AG04449 (cell line): ENCODE measurements around the gene RUVBL2.

ENCODE experiments used
- CTCF ChIA-PET: fragments of 350-600 bp; formaldehyde crosslinking; extraction: SDS; loops from one replicate; lab custom pipeline; 2021; ENCODE audit warnings: antibody characterized with exemption; lab: Yijun Ruan, JAX
- POLR2A ChIA-PET: fragments of 400-600, 350-600 bp; formaldehyde crosslinking; extraction: SDS; loops from one replicate; lab custom pipeline; 2020; ENCODE audit warnings: antibody characterized with exemption, inconsistent platforms; lab: Yijun Ruan, JAX
- DNase-seq: peaks from one replicate; pipeline ENCODE4 v3.0.0-alpha.2; 2010; ENCODE audit warnings: low read depth, low spot score
- H3K4me3 ChIP-seq: 2 replicates; pipeline ENCODE4 v1.5.1; 2011; ENCODE audit warnings: low read depth, mild to moderate bottlenecking, control low read depth, low read length
- CTCF ChIP-seq: IDR thresholded peaks from one replicate; pipeline ENCODE4 v1.5.1; 2011; ENCODE audit warnings: mild to moderate bottlenecking, moderate library complexity, low read length, control low read depth, inconsistent platforms; ENCODE audit not compliant: insufficient read depth; ENCODE audit errors: missing control alignments

Gene RUVBL2

GRCh38 chr19:48950159-48950558, 43.5 kb upstream of the RUVBL2 start:
- no peak for TF ChIP-seq CTCF
- no peak for DNase-seq
- ChIA-PET CTCF (interaction anchor here (1.2 kb wide), 1 partner anchor 20 kb away, joined by 3 read pairs; no protein-coding TSS in a partner anchor), POLR2A (no interaction called here)
- no peak overlapping the region for H3K4me3 ChIP-seq

GRCh38 chr19:48950830-48951519, 42.7 kb upstream of the RUVBL2 start:
- ChIA-PET CTCF (no interaction called here), POLR2A (interaction anchor here (0.6 to 1.4 kb wide), 2 partner anchors 14 to 71 kb away, joined by 4 read pairs; partner anchors contain the start of gene FTL)
- DNase-seq: no peak
- H3K4me3 ChIP-seq: no peak overlapping the region
- no peak for TF ChIP-seq CTCF

GRCh38 chr19:48953141-48953540, 40.5 kb upstream of the RUVBL2 start:
- DNase-seq: no peak
- ChIA-PET POLR2A (no interaction called here), CTCF (interaction anchor here (0.7 to 2.1 kb wide), 5 partner anchors 17 to 112 kb away, joined by 3 to 6 read pairs (median 3); partner anchors contain the start of gene RUVBL2)
- no peak overlapping the region for H3K4me3 ChIP-seq
- no peak for TF ChIP-seq CTCF

GRCh38 chr19:48953990-48954594, 39.6 kb upstream of the RUVBL2 start:
- peak overlapping the region; percentile 94 for H3K4me3 ChIP-seq
- ChIA-PET CTCF (interaction anchor here (0.9 to 2.1 kb wide), 6 partner anchors 10 to 159 kb away, joined by 3 to 6 read pairs (median 4); no protein-coding TSS in a partner anchor), POLR2A (interaction anchor here (0.6 to 2.1 kb wide), 7 partner anchors 10 to 81 kb away, joined by 3 to 18 read pairs (median 5); partner anchors contain the start of genes FTL and PPP1R15A)
- no peak for TF ChIP-seq CTCF
- DNase-seq: no peak

GRCh38 chr19:48954595-48955307, 38.9 kb upstream of the RUVBL2 start, which contains the start of gene BAX:
Gene BAX, plus strand, starts transcription at chr19:48954875. Its CDS starts 54 bp downstream, at chr19:48954929.
- peak within 1 kb of the TSS; percentile 94 for H3K4me3 ChIP-seq
- DNase-seq: no peak
- CTCF ChIA-PET: interaction anchor here (0.9 to 2.1 kb wide), 5 partner anchors 11 to 159 kb away, joined by 3 to 6 read pairs (median 3); no protein-coding TSS in a partner anchor
- POLR2A ChIA-PET: interaction anchor here (0.6 to 2.1 kb wide), 7 partner anchors 9 to 82 kb away, joined by 3 to 18 read pairs (median 5); partner anchors contain the start of genes FTL and PPP1R15A
- TF ChIP-seq CTCF: peak; percentile 12
